OCI-LY7 (cell line): Measurements from ENCODE around the gene RNF213. TPM values are rescaled to one million over a fixed set of nuclear protein-coding genes. Genes with fewer than 3 reads are reported as not detected.

Experiments used
- BruUV-seq: library from RNA; stranded (reverse); fragments of 400-500 nt; replicated peaks from 2 replicates; lab custom pipeline; 2021; lab: Mats Ljungman, UMichigan
- CTCF ChIA-PET: fragments of 300-600 bp; sonication (Branson Sonifier 250); formaldehyde crosslinking; loops from one replicate; lab custom pipeline; 2022; ENCODE audit warnings: antibody characterized with exemption; ENCODE audit not compliant: unreplicated experiment; lab: Charles Lee
- POLR2A ChIA-PET: fragments of 300-600 bp; sonication (Branson Sonifier 250); formaldehyde crosslinking; loops from one replicate; lab custom pipeline; 2022; ENCODE audit warnings: antibody characterized with exemption; lab: Charles Lee
- DNase-seq: peaks from one replicate; pipeline ENCODE4 v3.0.0-alpha.2; 2015; ENCODE audit warnings: low spot score
- H2AFZ ChIP-seq: fragments of 200-600 bp; sonication (generic), shearing (Covaris generic); 2 replicates; pipeline ENCODE4 v1.6.1; 2014; ENCODE audit warnings: mild to moderate bottlenecking, antibody characterized with exemption, low read length, moderate library complexity
- H3K27ac ChIP-seq: fragments of 200-600 bp; sonication (generic); 2 replicates; pipeline ENCODE4 v1.5.1; 2014; ENCODE audit warnings: mixed run types, low read depth, mild to moderate bottlenecking, moderate library complexity, low read length, inconsistent platforms; ENCODE audit not compliant: poor library complexity, severe bottlenecking
- H3K36me3 ChIP-seq: fragments of 200-600 bp; sonication (generic); 2 replicates; pipeline ENCODE4 v1.6.1; 2014; ENCODE audit warnings: mild to moderate bottlenecking, antibody characterized with exemption, low read length, moderate library complexity, mixed read lengths; ENCODE audit not compliant: insufficient read depth
- H3K4me1 ChIP-seq: fragments of 200-600 bp; sonication (generic); 2 replicates; pipeline ENCODE4 v1.5.1; 2014; ENCODE audit warnings: mild to moderate bottlenecking, low read length; ENCODE audit not compliant: insufficient read depth, poor library complexity, severe bottlenecking
- H3K4me2 ChIP-seq: fragments of 200-600 bp; sonication (generic); 2 replicates; pipeline ENCODE4 v1.6.1; 2014; ENCODE audit warnings: mild to moderate bottlenecking, low read length
- H3K4me3 ChIP-seq: fragments of 200-600 bp; sonication (generic); 2 replicates; pipeline ENCODE4 v1.5.1; 2014; ENCODE audit warnings: mild to moderate bottlenecking, low read depth, low read length; ENCODE audit not compliant: poor library complexity, severe bottlenecking
- H3K79me2 ChIP-seq: fragments of 200-600 bp; sonication (generic); 2 replicates; pipeline ENCODE4 v1.6.1; 2016; ENCODE audit warnings: low read depth, mild to moderate bottlenecking, low read length, moderate library complexity, mixed read lengths; ENCODE audit not compliant: insufficient read depth
- H3K9me2 ChIP-seq: fragments of 200-600 bp; sonication (generic); 2 replicates; pipeline ENCODE4 v1.6.1; 2016; ENCODE audit warnings: mild to moderate bottlenecking, low read length, mixed read lengths; ENCODE audit not compliant: insufficient read depth
- H3K9me3 ChIP-seq: fragments of 200-600 bp; sonication (generic); 2 replicates; pipeline ENCODE4 v1.6.1; 2014; ENCODE audit warnings: mild to moderate bottlenecking, mixed run types, low read length, mixed read lengths
- H4K20me1 ChIP-seq: fragments of 200-600 bp; sonication (generic); 2 replicates; pipeline ENCODE4 v1.6.1; 2014; ENCODE audit warnings: mild to moderate bottlenecking, antibody characterized with exemption, low read length, moderate library complexity, mixed read lengths; ENCODE audit not compliant: insufficient read depth
- EZH2phosphoT487 ChIP-seq: fragments of 200-600 bp; sonication (generic); IDR thresholded peaks from 2 replicates; pipeline ENCODE4 v1.6.1; 2018; ENCODE audit warnings: low read depth, borderline replicate concordance, mild to moderate bottlenecking, mixed run types, antibody characterized with exemption, low read length, moderate library complexity, mixed read lengths
- intact Hi-C: fragments of 100-400 bp; cut with micrococcal nuclease; formaldehyde crosslinking; loops from one replicate; pipeline ENCODE4 v1.10.0; 2022; ENCODE audit not compliant: unreplicated experiment
- total RNA-seq, 2 experiments: library from RNA; depleted of rRNA in 1 of 2; stranded (reverse); fragments of >200 nt in 1 of 2; shearing (Covaris generic) in 1 of 2; gene quantifications; 2 replicates each; pipeline ENCODE4 v1.2.3, GENCODE V29; 2014 to 2022
- TF ChIP-seq, protein P1 (sequence below): fragments of 200-600 bp; sonication (generic); conservative IDR thresholded peaks from 2 replicates; pipeline ENCODE4 v1.5.1; 2014; ENCODE audit warnings: mild to moderate bottlenecking, antibody characterized with exemption, low read length, moderate library complexity, mixed read lengths

The RNF213 gene
- total RNA-seq, 2 experiments from 2014 or later, result 58.8 to 68.6 TPM

DNA sequence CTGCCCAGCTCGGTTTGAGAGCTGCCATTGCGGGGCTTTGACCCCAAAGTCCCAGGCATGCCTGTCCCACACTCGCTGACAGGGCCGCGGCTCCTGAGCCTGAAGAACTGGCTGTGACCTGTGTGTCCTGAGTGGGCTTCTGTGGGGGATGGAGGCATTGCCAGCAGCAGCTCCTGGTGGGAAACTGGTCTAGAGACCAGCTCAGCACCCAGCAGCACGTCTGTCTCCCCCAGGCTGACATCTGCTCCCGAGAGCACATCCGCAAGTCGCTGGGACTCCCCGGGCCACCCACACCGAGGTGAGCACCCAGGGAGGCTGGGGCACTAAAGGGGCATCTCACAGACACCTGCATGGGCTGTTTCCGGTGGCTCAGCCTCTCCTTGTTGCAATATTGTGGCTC is 167.7 kb downstream of the RNF213 start:
- Histone ChIP-seq H3K4me3 (no peak overlapping the region), H4K20me1 (no peaks in the 10 kb centered on the region), H3K9me2 (no peaks in the 10 kb centered on the region), H3K4me2 (no peak overlapping the region), H3K27ac (no peak overlapping the region), H3K4me1 (peaks cover 10% of the 10 kb centered on the region), H3K79me2 (no peaks in the 10 kb centered on the region), H3K9me3 (no peaks in the 10 kb centered on the region), H3K36me3 (no peaks in the 10 kb centered on the region), H2AFZ (no peak overlapping the region)
- intact Hi-C loops, result no loop called here
- no TSS peak for BruUV-seq
- CTCF ChIA-PET, result no interaction called here
- no peak for TF ChIP-seq EZH2phosphoT487
- TF ChIP-seq, protein P1, sequence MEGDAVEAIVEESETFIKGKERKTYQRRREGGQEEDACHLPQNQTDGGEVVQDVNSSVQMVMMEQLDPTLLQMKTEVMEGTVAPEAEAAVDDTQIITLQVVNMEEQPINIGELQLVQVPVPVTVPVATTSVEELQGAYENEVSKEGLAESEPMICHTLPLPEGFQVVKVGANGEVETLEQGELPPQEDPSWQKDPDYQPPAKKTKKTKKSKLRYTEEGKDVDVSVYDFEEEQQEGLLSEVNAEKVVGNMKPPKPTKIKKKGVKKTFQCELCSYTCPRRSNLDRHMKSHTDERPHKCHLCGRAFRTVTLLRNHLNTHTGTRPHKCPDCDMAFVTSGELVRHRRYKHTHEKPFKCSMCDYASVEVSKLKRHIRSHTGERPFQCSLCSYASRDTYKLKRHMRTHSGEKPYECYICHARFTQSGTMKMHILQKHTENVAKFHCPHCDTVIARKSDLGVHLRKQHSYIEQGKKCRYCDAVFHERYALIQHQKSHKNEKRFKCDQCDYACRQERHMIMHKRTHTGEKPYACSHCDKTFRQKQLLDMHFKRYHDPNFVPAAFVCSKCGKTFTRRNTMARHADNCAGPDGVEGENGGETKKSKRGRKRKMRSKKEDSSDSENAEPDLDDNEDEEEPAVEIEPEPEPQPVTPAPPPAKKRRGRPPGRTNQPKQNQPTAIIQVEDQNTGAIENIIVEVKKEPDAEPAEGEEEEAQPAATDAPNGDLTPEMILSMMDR, result no peak
- POLR2A ChIA-PET, result no interaction called here
- no peak for DNase-seq

DNA sequence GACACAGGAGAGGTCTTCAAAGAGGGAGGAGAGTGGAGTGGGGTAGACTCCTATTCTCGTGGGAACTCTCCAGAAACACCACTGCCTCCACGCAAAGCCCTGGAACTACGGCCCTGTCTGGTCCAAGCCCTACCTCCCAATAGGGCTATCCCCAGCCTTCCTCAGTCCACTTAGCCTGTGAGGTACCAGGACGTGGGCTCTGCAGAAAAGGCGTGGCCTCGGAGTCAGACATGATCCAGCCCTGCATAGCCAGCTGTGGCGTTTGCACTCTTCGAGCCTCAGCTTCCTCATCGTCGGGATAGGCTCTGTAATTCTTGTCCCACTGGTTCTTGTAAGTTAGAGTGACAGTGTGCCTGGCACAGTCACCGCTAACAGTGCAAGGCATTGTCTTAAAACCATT is 168.1 kb downstream of the RNF213 start:
- no peak overlapping the region for H2AFZ ChIP-seq
- no peak overlapping the region for H3K27ac ChIP-seq
- POLR2A ChIA-PET, result no interaction called here
- no peaks in the 10 kb centered on the region for H3K36me3 ChIP-seq
- DNase-seq, result no peak
- H3K4me2 ChIP-seq, result no peak overlapping the region
- CTCF ChIA-PET, result no interaction called here
- H3K4me1 ChIP-seq, result peaks cover 10% of the 10 kb centered on the region
- no peaks in the 10 kb centered on the region for H4K20me1 ChIP-seq
- H3K9me3 ChIP-seq, result no peaks in the 10 kb centered on the region
- no peak overlapping the region for H3K4me3 ChIP-seq
- intact Hi-C loops, result no loop called here
- TF ChIP-seq, protein P1, result no peak
- no TSS peak for BruUV-seq
- no peaks in the 10 kb centered on the region for H3K9me2 ChIP-seq
- no peaks in the 10 kb centered on the region for H3K79me2 ChIP-seq

DNA sequence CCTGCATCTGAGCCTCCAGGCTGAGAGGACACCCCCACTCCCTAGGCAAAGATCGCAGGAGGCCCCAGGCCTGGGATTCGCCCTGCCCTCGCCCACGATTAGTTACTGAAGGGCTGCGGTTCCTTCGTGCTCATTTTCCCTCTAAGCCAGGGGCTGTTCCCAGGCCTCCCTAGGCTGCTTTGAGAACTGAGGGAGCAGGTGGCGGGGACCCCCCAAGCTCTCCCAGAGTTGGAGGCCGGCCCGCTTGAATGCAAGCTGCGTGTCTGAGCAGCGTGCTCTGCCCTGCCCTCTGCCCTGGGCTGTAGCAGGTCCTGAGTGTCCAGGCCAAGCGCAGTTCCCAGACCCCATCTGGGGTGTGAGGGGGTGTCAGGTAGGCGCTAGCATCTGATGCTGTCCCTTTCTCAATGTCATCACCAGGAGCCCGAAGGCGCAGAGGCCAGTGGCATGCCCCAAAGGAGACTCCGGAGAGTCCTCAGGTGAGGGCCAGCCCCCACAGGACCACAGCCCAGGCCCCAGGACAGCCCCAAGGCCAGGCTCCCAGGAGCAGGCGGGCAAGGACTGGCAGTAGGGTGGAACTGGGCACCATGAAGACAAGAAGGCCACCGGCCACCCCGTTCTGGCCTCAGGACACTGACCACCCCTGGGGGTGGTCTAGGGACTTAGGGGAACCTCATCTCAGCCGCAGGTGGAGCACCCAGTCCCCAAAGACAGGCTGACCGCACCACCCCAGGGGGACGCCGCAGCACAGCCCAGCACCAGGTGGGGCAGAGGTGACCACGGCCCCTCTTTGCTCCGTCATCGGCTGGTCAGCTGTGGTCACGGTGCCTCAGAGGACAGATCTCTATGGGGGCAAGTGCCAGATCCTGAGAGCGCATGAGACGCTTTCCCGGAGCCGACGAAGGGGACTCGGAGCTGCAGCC is 169.0 kb downstream of the RNF213 start:
- ChIA-PET POLR2A (interaction anchor here (0.5 kb wide), 1 partner anchor 1209 kb away, joined by 3 read pairs; no protein-coding TSS in a partner anchor), CTCF (no interaction called here)
- Histone ChIP-seq H3K27ac (no peak overlapping the region), H2AFZ (no peak overlapping the region), H3K9me3 (no peaks in the 10 kb centered on the region), H3K4me3 (no peak overlapping the region), H3K79me2 (no peaks in the 10 kb centered on the region), H3K4me1 (peaks cover 10% of the 10 kb centered on the region), H3K9me2 (no peaks in the 10 kb centered on the region), H4K20me1 (no peaks in the 10 kb centered on the region), H3K4me2 (no peak overlapping the region), H3K36me3 (no peaks in the 10 kb centered on the region)
- no TSS peak for BruUV-seq
- TF ChIP-seq, protein P1, result no peak
- TF ChIP-seq EZH2phosphoT487, result no peak
- intact Hi-C loops, result no loop called here
- no peak for DNase-seq
